Measurements from ENCODE around the gene OSBPL10.

The OSBPL10 gene

DNA sequence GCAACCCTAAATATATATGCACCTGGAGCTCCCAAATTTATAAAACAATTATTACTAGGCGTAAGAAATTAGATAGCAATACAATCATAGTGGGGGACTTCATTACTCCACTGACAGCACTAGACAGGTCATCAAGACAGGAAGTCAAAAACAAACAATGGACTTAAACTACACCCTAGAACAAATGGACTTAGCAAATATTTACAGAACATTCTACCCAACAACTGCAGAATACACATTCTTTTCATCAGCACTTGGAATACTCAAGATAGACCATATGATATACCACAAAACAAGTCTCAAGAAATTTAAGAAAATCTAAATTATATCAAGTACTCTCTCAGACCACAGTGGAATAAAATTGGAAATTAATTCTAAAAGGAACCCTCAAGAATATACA is 201.5 kb downstream of the OSBPL10 start:
- H3K4me1 ChIP-seq (ENCODE audit: control insufficient read depth, insufficient read depth, low read depth, low read length) = no peaks in the 10 kb centered on the region
- no peak overlapping the region for H2BK5ac ChIP-seq (ENCODE audit: low read depth, low read length, poor library complexity, severe bottlenecking)
- H3K14ac ChIP-seq (ENCODE audit: low read length in 2 of 2) = no peak overlapping the region
- H2AK5ac ChIP-seq (ENCODE audit: low read length, severe bottlenecking) = no peak overlapping the region
- H2BK120ac ChIP-seq (ENCODE audit: low read depth, low read length) = no peak overlapping the region
- peaks cover 14% of the 10 kb centered on the region for H3K79me1 ChIP-seq (replicated peaks; ENCODE audit: low read length, poor library complexity, severe bottlenecking)
- no peak overlapping the region for H2AFZ ChIP-seq (ENCODE audit: low read depth, low read length)
- H2BK12ac ChIP-seq (ENCODE audit: low read length in 2 of 2) = no peak overlapping the region
- H3K9me3 ChIP-seq (ENCODE audit: control insufficient read depth, low read length) = no peaks in the 10 kb centered on the region
- DNase-seq = no peak
- no peak overlapping the region for H3K23ac ChIP-seq (ENCODE audit: low read length in 2 of 2)
- H3K9ac ChIP-seq (ENCODE audit: low read length) = no peak overlapping the region
- no peak overlapping the region for H2BK15ac ChIP-seq (ENCODE audit: low read depth, poor library complexity, severe bottlenecking)
- no peak overlapping the region for H4K8ac ChIP-seq (ENCODE audit: low read length)
- H3K4me2 ChIP-seq (ENCODE audit: low read length, poor library complexity, severe bottlenecking) = no peak overlapping the region
- no peaks in the 10 kb centered on the region for H3K27me3 ChIP-seq (ENCODE audit: control insufficient read depth in 1 of 2, insufficient read depth in 1 of 2, low read length in 2 of 2)
- H3K4me3 ChIP-seq (ENCODE audit: insufficient read depth in 1 of 2, low read depth in 1 of 2, low read length in 2 of 2) = no peak overlapping the region
- H3K4ac ChIP-seq (ENCODE audit: low read depth in 1 of 2, low read length in 2 of 2) = no peak overlapping the region
- H4K91ac ChIP-seq (ENCODE audit: low read length) = no peak overlapping the region
- no peaks in the 10 kb centered on the region for H3K36me3 ChIP-seq (ENCODE audit: control insufficient read depth in 1 of 2, insufficient read depth in 2 of 2, low read depth in 1 of 2, low read length in 2 of 2)
- 0% methylated on average over 1 of the region's 1 CpG for WGBS
- no peak overlapping the region for H3K18ac ChIP-seq (ENCODE audit: low read depth in 1 of 2, low read length in 2 of 2)
- H3K27ac ChIP-seq (ENCODE audit: low read length, poor library complexity, severe bottlenecking) = no peak overlapping the region

DNA sequence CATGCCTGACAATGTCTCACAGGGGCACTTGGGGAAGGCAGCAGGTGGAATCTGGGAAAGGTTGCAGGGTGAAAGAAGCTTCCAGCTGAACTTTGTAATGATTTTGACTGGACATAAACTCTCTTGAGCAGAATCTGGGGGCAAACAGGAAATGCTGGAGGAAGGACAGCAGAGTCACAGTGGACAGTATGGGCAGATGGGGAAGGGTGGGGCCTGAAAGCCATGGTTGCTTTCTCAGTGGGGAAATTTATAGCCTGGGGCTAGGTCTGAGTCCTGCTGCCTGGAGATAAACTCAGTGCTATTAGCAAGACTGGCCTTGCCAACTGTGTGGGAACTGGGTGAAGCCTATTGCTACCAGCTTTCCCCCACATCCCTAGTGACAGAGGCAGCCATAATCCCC is 203.2 kb downstream of the OSBPL10 start:
- H2BK120ac ChIP-seq (ENCODE audit: low read depth, low read length) = no peak overlapping the region

DNA sequence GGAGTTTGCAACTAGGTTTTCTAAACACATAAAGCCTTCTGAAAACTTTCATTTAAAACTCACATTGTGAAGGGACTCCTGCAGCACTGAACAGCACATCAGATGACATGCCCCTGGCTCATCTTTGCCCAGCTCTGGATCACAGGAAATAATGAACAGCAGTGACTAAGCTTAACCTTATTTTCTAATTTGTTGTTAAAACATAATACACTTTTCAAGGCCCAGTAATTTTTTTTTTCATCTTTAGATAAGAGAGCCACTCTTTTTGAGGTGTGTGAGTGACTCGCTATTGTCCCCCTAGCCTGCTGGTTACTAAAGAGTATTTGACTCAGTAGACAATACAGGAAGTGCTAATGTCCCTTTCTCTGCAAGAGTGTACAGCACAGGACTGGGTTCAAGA is 204.0 kb downstream of the OSBPL10 start:
- Histone ChIP-seq H3K9me3 (ENCODE audit: control insufficient read depth, low read length) (no peaks in the 10 kb centered on the region), H2BK120ac (ENCODE audit: low read depth, low read length) (no peak overlapping the region), H3K4ac (ENCODE audit: low read depth in 1 of 2, low read length in 2 of 2) (no peak overlapping the region), H3K23ac (ENCODE audit: low read length in 2 of 2) (no peak overlapping the region), H2BK12ac (ENCODE audit: low read length in 2 of 2) (no peak overlapping the region), H3K36me3 (ENCODE audit: control insufficient read depth in 1 of 2, insufficient read depth in 2 of 2, low read depth in 1 of 2, low read length in 2 of 2) (no peaks in the 10 kb centered on the region), H2BK15ac (ENCODE audit: low read depth, poor library complexity, severe bottlenecking) (no peak overlapping the region), H2AFZ (ENCODE audit: low read depth, low read length) (no peak overlapping the region), H4K91ac (ENCODE audit: low read length) (no peak overlapping the region), H3K27ac (ENCODE audit: low read length, poor library complexity, severe bottlenecking) (no peak overlapping the region), H3K79me1 (replicated peaks; ENCODE audit: low read length, poor library complexity, severe bottlenecking) (peaks cover 16% of the 10 kb centered on the region), H3K14ac (ENCODE audit: low read length in 2 of 2) (peak overlapping the region in 1 of 2 experiments; percentile 93), H3K4me2 (ENCODE audit: low read length, poor library complexity, severe bottlenecking) (no peak overlapping the region), H3K18ac (ENCODE audit: low read depth in 1 of 2, low read length in 2 of 2) (peak overlapping the region in 1 of 2 experiments; percentile 21), H3K4me3 (ENCODE audit: insufficient read depth in 1 of 2, low read depth in 1 of 2, low read length in 2 of 2) (no peak overlapping the region), H2BK5ac (ENCODE audit: low read depth, low read length, poor library complexity, severe bottlenecking) (no peak overlapping the region), H3K27me3 (ENCODE audit: control insufficient read depth in 1 of 2, insufficient read depth in 1 of 2, low read length in 2 of 2) (no peaks in the 10 kb centered on the region), H3K9ac (ENCODE audit: low read length) (no peak overlapping the region), H4K8ac (ENCODE audit: low read length) (no peak overlapping the region), H2AK5ac (ENCODE audit: low read length, severe bottlenecking) (no peak overlapping the region), H3K4me1 (ENCODE audit: control insufficient read depth, insufficient read depth, low read depth, low read length) (no peaks in the 10 kb centered on the region)
- WGBS = 100% methylated on average over 1 of the region's 1 CpG
- DNase-seq = no peak

More for the DNA sequence above, 203.2 kb downstream of the OSBPL10 start:
- H3K9ac ChIP-seq (ENCODE audit: low read length) = no peak overlapping the region
- H4K8ac ChIP-seq (ENCODE audit: low read length) = no peak overlapping the region
- H3K79me1 ChIP-seq (replicated peaks; ENCODE audit: low read length, poor library complexity, severe bottlenecking) = peaks cover 14% of the 10 kb centered on the region
- no peaks in the 10 kb centered on the region for H3K9me3 ChIP-seq (ENCODE audit: control insufficient read depth, low read length)
- H3K14ac ChIP-seq (ENCODE audit: low read length in 2 of 2) = no peak overlapping the region
- no peaks in the 10 kb centered on the region for H3K27me3 ChIP-seq (ENCODE audit: control insufficient read depth in 1 of 2, insufficient read depth in 1 of 2, low read length in 2 of 2)
- H3K18ac ChIP-seq (ENCODE audit: low read depth in 1 of 2, low read length in 2 of 2) = no peak overlapping the region
- H2BK12ac ChIP-seq (ENCODE audit: low read length in 2 of 2) = no peak overlapping the region
- no peaks in the 10 kb centered on the region for H3K4me1 ChIP-seq (ENCODE audit: control insufficient read depth, insufficient read depth, low read depth, low read length)
- no peak overlapping the region for H2BK15ac ChIP-seq (ENCODE audit: low read depth, poor library complexity, severe bottlenecking)
- H3K4me2 ChIP-seq (ENCODE audit: low read length, poor library complexity, severe bottlenecking) = no peak overlapping the region
- H3K27ac ChIP-seq (ENCODE audit: low read length, poor library complexity, severe bottlenecking) = no peak overlapping the region
- no peak overlapping the region for H3K23ac ChIP-seq (ENCODE audit: low read length in 2 of 2)
- no peak overlapping the region for H3K4me3 ChIP-seq (ENCODE audit: insufficient read depth in 1 of 2, low read depth in 1 of 2, low read length in 2 of 2)
- H3K36me3 ChIP-seq (ENCODE audit: control insufficient read depth in 1 of 2, insufficient read depth in 2 of 2, low read depth in 1 of 2, low read length in 2 of 2) = no peaks in the 10 kb centered on the region
- DNase-seq = no peak
- H3K4ac ChIP-seq (ENCODE audit: low read depth in 1 of 2, low read length in 2 of 2) = no peak overlapping the region
- H2BK5ac ChIP-seq (ENCODE audit: low read depth, low read length, poor library complexity, severe bottlenecking) = no peak overlapping the region
- no peak overlapping the region for H2AFZ ChIP-seq (ENCODE audit: low read depth, low read length)
- H2AK5ac ChIP-seq (ENCODE audit: low read length, severe bottlenecking) = no peak overlapping the region
- H4K91ac ChIP-seq (ENCODE audit: low read length) = no peak overlapping the region

GRCh38 chr3:31776016-31776415 is 205.0 kb downstream of the OSBPL10 start:
- no peak overlapping the region for H4K91ac ChIP-seq (ENCODE audit: low read length)
- WGBS = 84% methylated on average over 2 of the region's 4 CpGs
- DNase-seq = no peak
- no peak overlapping the region for H3K9ac ChIP-seq (ENCODE audit: low read length)
- H3K27ac ChIP-seq (ENCODE audit: low read length, poor library complexity, severe bottlenecking) = no peak overlapping the region
- no peak overlapping the region for H2BK15ac ChIP-seq (ENCODE audit: low read depth, poor library complexity, severe bottlenecking)
- peaks cover 15% of the 10 kb centered on the region for H3K79me1 ChIP-seq (replicated peaks; ENCODE audit: low read length, poor library complexity, severe bottlenecking)
- H3K18ac ChIP-seq (ENCODE audit: low read depth in 1 of 2, low read length in 2 of 2) = peak overlapping the region in 1 of 2 experiments; percentile 23
- no peak overlapping the region for H2BK5ac ChIP-seq (ENCODE audit: low read depth, low read length, poor library complexity, severe bottlenecking)
- H3K36me3 ChIP-seq (ENCODE audit: control insufficient read depth in 1 of 2, insufficient read depth in 2 of 2, low read depth in 1 of 2, low read length in 2 of 2) = no peaks in the 10 kb centered on the region
- H3K4me1 ChIP-seq (ENCODE audit: control insufficient read depth, insufficient read depth, low read depth, low read length) = no peaks in the 10 kb centered on the region
- no peak overlapping the region for H3K14ac ChIP-seq (ENCODE audit: low read length in 2 of 2)
- H2AFZ ChIP-seq (ENCODE audit: low read depth, low read length) = no peak overlapping the region
- H2AK5ac ChIP-seq (ENCODE audit: low read length, severe bottlenecking) = no peak overlapping the region
- no peak overlapping the region for H3K4ac ChIP-seq (ENCODE audit: low read depth in 1 of 2, low read length in 2 of 2)
- H3K4me3 ChIP-seq (ENCODE audit: insufficient read depth in 1 of 2, low read depth in 1 of 2, low read length in 2 of 2) = no peak overlapping the region
- no peaks in the 10 kb centered on the region for H3K9me3 ChIP-seq (ENCODE audit: control insufficient read depth, low read length)
- H4K8ac ChIP-seq (ENCODE audit: low read length) = no peak overlapping the region
- no peak overlapping the region for H3K23ac ChIP-seq (ENCODE audit: low read length in 2 of 2)
- no peak overlapping the region for H2BK120ac ChIP-seq (ENCODE audit: low read depth, low read length)
- H3K4me2 ChIP-seq (ENCODE audit: low read length, poor library complexity, severe bottlenecking) = no peak overlapping the region
- no peaks in the 10 kb centered on the region for H3K27me3 ChIP-seq (ENCODE audit: control insufficient read depth in 1 of 2, insufficient read depth in 1 of 2, low read length in 2 of 2)
- H2BK12ac ChIP-seq (ENCODE audit: low read length in 2 of 2) = no peak overlapping the region
